NCI-H1436 treated with DMSO at 0.1 percent for 48 hours (cell line): Measurements from ENCODE around the gene MYBPC1.

Experiments used
- DNase-seq: peaks from one replicate; lab custom pipeline; 2025; lab: John Stamatoyannopoulos, UW

MYBPC1 gene

GRCh38 chr12:101599771-101600484 is 5.2 kb downstream of the MYBPC1 start:
- no peak for DNase-seq

DNA sequence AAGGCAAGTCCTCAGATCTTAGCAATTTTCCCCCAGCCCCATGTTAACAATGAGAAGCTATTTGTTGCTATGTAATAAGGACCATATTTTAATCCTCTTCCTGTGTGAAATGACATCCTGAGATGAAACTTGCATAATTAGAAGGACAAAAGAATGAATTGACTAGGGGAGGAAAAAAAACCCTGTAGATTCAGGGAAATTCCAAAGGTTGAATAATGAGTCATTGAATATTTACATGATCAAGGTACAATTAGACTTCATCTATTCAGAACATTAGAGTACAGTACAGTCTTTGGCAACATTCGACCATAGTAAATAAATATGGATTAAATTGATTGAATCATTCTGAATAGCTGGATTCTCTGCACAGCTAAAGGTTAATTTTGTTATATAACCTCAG is 9.4 kb downstream of the MYBPC1 start:
- no peak for DNase-seq

GRCh38 chr12:101607894-101608293 is 13.1 kb downstream of the MYBPC1 start:
- DNase-seq = no peak

GRCh38 chr12:101608301-101609133 is 13.7 kb downstream of the MYBPC1 start:
- no peak for DNase-seq

DNA sequence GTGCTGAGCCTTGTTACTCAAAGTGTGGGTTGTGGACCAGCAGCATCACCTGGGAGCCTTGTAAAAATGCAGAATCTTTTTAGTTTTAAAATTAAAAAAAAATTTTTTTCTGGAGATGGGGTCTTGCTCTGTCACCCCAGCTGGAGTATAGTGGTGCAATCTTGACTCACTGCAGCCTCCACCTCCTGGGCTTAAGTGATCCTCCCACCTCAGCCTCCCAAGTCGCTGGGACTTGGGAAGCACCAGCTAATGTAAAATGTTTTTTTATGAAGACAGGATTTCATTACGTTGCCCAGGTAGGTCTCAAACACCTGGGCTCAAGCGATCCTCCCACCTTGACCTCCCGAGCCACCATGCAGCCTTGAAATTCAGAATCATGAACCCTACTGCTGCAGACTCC is 14.4 kb downstream of the MYBPC1 start:
- DNase-seq = no peak

DNA sequence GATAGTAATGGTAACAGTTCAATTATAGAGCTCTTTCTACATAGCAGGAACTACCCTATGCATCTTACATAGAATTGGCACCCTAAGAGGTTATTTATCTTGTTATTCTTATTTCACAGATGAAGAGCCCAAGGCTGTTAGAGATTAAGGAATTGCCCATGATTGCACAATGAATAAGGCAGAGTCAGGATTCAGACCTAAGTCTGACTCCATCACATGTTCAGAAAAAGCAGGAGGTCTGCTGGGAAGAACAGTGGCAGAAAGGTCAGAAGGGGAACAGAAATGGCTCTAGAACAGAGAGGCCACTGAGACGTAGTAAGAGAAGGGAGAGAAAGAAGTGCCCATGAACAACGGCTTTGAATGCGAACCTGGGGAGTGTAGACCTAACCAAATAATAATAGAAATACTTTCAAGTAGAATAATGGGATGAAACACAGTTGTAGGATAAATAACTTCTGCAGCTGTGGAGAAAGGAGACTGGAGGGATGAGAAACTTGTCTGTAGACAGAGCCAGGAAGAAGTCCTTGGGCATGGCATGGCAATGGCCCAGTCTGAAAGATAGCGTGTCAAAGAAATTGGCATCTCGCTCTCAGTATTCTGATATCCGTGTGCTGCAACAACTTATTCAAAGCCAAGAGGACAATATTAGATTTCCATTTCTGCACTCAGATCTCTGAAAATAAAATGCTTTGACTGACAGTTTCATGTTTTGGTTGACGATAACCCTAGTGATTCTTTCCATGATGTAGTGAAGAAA is 17.6 kb downstream of the MYBPC1 start:
- DNase-seq = no peak

GRCh38 chr12:101616027-101616494 is 21.3 kb downstream of the MYBPC1 start:
- no peak for DNase-seq

GRCh38 chr12:101619026-101619786 is 24.4 kb downstream of the MYBPC1 start:
- DNase-seq = no peak

DNA sequence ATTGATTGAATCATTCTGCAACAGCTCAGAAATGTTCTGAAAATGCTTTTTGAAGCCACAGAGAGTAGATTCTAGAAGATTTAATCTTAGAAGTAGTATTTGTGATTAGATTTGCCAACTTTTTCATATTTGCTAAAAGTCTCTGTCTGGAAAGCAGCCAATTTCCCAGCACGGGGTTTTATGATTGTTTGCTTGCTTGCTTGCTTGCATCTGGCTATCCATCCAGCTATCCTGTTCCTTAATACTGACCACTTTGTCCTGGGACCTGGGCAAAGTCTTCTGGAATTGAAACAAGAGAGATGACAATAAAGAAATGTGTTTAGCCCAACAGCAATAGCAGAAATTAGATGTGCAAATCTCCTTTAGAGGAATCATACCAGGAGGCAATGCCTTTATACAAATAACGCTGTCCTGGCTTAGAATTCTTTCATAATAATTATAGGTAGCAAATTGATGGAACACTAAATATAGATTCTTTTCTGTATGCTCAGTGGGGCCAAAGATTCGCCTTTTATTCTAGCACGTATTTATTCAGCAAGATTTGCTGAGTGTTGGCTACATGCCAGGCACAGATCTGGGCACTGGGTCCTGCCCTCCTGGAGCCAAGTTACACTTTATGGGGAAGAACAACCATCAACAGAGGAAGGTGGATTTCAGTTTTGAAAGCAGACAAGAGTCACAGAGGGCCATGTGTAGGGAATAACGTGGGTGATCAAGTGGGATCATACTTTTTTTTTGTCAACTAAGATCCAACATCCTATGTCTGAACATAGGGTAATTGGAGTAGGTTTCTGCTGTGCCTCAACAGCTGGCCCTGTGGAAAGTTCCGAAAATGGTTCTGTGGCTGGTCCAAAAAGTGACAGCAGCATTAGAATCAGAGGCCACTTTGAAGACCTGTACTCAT is 25.3 kb downstream of the MYBPC1 start:
- no peak for DNase-seq

DNA sequence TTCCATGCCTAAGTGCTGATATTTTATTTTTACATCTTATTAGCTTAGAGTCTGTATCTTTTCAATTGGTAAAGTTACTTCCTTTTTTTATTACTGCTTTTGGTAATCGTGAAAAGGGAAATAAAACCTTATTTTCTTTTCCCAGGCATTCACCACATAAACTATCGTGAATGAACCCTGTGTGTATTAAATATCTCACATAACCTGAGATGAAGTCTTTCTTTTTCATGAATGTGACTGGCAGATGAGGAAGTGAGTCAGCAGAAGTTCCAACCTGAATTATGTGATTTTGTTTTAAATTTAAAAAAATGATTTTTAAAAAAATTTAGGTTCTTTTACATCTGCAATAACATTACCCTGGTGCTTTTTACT is 26.0 kb downstream of the MYBPC1 start:
- no peak for DNase-seq

- no peak for DNase-seq
Observed at GRCh38 chr12:101628676-101629075, 33.9 kb downstream of the MYBPC1 start.

DNA sequence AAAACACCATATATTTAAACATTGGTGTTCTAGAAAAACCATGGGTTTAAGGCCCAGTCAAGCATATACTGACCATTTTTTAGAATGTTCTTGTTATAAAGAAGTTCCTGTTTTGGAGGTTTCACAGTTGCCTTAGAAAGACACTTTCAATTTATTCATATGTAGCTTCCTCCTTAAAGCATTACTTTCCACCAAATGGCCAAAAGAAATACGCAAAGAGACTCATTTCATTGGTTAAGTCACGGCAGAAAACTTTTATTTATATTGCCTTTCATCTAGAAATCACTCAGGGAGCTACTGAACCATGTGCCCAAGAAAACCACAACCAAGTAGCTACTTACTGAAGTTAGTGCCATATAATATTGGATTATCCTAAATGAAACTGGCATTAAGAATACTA is 40.0 kb downstream of the MYBPC1 start:
- no peak for DNase-seq

DNA sequence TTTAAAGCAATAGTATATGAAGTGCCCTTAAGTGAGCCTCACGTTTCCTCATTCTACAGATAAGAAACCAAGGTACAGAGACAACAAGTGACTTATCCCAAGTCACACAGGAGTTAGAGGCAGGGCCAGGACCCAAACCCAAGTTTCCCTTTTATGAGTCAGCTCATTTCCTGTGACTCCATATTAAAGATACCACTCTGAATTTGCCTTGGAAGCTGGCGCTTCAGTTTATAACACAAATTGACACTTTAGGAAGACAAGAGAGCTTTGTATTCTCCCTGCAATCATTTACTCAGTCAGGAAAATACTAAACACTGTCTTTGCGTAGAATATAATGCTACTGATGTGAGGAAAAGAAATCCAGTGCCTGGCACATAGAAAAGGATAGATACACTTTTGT is 43.2 kb downstream of the MYBPC1 start:
- no peak for DNase-seq

DNA sequence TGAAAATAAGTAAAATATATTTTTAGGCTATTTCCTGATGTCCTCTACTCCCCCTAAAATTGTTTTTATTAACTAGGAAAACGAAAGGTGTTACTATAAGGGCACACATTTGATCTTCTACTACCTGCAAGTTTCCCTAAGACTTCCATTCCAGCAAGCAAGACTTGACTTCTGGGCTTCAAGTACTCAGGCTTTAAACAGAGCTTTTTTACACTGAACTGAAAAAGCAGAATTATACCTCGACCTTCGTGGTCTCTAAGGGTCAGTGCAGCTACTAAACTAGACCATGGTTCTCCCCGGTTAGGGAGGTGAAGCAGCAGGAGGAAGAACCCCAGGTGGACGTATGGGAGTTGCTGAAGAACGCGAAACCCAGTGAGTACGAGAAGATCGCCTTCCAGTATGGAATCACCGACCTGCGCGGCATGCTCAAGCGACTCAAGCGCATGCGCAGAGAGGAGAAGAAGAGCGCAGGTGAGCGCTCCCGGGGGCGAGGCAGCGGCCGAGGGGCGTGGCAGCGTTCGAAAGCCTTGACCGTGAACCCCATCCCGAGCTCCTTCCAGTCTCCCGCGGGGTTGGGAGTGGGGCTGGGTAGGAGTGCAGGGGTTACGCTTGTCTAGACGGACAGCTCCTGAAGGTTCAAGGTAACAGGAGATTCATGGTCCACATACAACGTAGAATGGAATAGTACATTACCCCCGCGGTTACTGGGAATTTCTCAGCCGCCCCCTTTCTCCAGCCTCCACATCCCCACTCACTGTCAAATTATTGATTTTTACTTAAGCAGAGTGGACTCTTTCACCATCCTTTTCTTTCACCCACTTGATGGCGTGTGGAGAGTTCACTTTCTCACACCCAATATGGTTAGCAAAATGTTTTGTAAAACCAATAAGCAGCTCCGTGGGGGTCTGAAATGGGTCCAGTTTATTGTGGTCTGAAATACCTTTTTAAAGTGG is 47.6 kb downstream of the MYBPC1 start:
- no peak for DNase-seq

DNA sequence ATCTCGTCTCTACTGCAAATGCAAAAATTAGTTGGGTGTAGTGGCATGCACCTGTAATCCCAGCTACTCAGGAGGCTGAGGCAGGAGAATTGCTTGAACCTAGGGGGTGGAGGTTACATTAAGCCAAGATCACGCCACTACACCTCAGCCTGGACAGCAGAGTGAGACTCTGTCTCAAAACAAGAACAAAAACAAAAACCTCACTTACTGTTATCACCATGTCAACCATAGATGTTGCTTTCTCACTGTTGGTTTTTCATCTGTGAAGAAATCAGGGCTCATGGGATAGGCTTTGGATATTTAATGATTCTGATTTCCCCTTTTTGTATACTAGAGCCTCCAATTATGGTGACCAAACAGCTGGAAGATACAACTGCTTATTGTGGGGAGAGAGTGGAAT is 52.9 kb downstream of the MYBPC1 start:
- DNase-seq = no peak

DNA sequence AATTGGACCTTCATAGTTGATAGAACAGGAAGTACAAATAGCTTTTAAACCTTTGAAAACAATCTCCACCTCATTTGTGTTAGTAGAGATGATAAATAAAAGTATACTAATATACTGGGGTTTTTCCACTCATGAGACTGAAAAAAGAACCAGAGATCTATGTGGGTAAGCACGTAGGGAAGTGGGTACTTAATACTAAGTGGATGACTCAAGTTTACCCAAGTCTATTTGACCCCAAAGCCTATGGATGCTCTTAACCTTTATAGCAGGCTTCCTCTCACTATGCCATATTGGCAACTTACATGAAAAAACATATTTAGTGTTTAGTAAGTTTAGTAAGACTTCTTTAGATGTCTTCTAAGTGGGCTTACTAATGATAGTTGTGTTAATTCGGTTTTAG is 53.4 kb downstream of the MYBPC1 start:
- DNase-seq = no peak

DNA sequence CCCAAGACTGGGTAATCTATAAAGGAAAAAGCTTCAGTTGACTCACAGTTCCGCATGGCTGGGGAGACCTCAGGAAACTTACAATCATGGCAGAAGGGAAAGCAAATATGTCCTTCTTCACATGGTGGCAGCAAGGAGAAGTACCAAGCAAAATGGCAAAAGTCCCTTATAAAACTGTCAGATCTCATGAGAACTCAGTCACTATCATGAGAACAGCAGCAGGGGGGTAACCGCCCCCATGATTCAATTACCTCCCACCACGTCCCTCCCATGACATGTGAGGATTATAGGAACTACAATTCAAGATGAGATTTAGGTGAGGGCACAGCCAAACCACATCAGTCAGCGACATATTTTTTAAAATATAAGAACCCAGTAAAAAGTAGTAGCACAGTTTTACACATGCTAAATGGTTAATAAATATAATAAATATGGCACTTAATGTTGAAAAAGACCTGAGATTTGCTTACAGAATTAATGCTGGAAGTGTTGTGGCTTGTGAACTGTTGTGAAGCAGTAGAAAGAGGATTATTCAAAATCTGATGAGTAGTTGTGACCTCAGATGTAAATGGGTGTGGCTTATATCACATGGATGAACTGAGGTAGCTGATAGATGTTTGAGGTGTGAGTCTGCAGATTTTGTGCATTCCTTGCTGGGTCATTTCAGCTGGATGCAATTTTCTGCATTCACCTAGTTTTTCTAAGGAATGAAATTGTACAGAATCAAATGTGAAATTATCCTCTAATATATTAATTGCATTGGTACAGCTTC is 55.8 kb downstream of the MYBPC1 start:
- DNase-seq = no peak

DNA sequence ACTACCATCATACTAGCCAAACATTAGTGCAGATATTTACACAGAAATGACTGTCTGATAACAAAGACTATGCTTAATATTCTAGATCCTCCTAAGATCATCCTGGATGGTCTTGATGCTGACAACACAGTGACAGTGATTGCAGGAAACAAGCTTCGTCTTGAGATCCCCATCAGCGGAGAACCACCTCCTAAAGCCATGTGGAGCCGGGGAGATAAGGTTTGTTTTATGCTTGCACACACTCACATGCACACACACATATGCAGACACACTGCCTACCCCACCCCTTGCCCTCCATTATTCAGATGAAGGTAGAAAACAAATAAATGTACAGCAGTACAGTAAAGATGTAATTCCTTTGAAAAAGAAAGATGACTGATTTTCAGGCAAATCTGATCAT is 58.3 kb downstream of the MYBPC1 start:
- no peak for DNase-seq

GRCh38 chr12:101653503-101653902 is 58.7 kb downstream of the MYBPC1 start:
- DNase-seq = no peak
